ENCODE data around the gene CH25H. TPM values are rescaled to one million over a fixed set of nuclear protein-coding genes. Genes with fewer than 3 reads are reported as not detected.
"Not testable (repeated sequence)": the region's sequence is repeated elsewhere in the genome, so short reads cannot be mapped to it uniquely, and the experiment has no call there.

The CH25H gene
- 10 to 100 TPM in 1 of 5 donors, 1 to 10 TPM in 2, not detected in 2; 1.7 to 26.3 (median 5.7) TPM for total RNA-seq
- polyA plus RNA-seq = 1 to 10 TPM; 2.7 to 9.8 (median 5.0) TPM
- long read RNA-seq, donor 1 = 0 reads
- long read RNA-seq, donor 2 = 0 reads
- long read RNA-seq, donor 3 = 0 reads
- long read RNA-seq, donor 4 = 0 reads
- long read RNA-seq, donor 5, partial matches to known transcripts = 0 of 1 reads
- long read RNA-seq, donor 5, other reads (novel, unspliced or antisense) = 0 of 1 reads
- long read RNA-seq, donor 6, partial matches to known transcripts = 0 of 1 reads
- long read RNA-seq, donor 6, other reads (novel, unspliced or antisense) = 0 of 1 reads
- long read RNA-seq, donor 7 = 0 reads
- long read RNA-seq, donor 8 = 0 reads
- long read RNA-seq, donor 9, partial matches to known transcripts = 0 of 2 reads
- long read RNA-seq, donor 9, other reads (novel, unspliced or antisense) = 0 of 2 reads
- long read RNA-seq, donor 10 = 0 reads

DNA sequence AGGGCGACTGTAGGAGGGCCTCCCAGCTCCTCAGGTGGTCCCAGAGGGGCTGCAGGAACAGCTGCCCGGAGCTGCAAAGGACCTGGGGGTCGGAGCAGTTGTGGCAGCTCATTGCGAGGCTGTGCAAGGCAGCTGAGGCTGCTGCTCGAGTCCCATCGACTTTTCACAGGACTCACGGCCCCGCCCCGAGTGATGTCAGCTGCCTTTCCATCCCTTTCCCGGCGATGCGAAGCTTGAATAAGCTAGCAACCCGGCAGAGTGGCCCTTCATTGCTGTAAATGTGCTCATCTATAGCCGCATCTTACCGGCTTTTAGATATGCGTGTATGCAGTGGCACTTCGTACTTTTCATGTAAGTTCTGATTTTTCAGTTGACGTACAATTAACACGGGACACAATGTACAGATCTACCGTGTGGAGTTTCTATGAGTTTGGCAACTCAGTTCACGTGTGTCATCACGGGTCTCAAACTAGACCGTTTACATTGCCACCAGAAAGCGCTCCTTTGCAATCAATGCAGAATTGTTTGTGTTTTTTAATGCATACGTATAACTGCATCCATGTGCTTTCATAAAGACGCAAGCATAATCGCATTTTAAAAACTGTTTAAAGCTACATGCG lies at the start of gene CH25H:
TSS of gene CH25H (minus strand) at position 137 of the 620 bp plus-strand sequence. CDS start at position 112, 25 bp downstream.
- peak within 1 kb of the TSS; percentile 49 to 61 (median 52) for H3K4me3 ChIP-seq
- DNase-seq = peak; percentile 64 to 89
- H3K9me3 ChIP-seq = no peaks in the 10 kb centered on the region
- peaks cover 13 to 27% (median 22%) of the 10 kb centered on the region in 4 donors for H3K4me1 ChIP-seq
- H3K36me3 ChIP-seq = no peaks in the 10 kb centered on the region
- intact Hi-C loops (cut with DNase I; ENCODE audit: low total_unique reads) = loop anchor here (5.0 kb wide), 1 partner anchor 265 kb away; no protein-coding TSS in a partner anchor
- H3K27ac ChIP-seq = peak within 1 kb of the TSS; percentile 56 to 85 (median 81)
- WGBS, 5 donors = 0 to 2% (median 1%) methylated on average over 23 to 28 of the region's 28 CpGs
- peak; percentile 4 to 66 (median 65) for TF ChIP-seq POLR2AphosphoS5 (IDR thresholded peaks at IDR 0.05)
- TF ChIP-seq, protein P1, sequence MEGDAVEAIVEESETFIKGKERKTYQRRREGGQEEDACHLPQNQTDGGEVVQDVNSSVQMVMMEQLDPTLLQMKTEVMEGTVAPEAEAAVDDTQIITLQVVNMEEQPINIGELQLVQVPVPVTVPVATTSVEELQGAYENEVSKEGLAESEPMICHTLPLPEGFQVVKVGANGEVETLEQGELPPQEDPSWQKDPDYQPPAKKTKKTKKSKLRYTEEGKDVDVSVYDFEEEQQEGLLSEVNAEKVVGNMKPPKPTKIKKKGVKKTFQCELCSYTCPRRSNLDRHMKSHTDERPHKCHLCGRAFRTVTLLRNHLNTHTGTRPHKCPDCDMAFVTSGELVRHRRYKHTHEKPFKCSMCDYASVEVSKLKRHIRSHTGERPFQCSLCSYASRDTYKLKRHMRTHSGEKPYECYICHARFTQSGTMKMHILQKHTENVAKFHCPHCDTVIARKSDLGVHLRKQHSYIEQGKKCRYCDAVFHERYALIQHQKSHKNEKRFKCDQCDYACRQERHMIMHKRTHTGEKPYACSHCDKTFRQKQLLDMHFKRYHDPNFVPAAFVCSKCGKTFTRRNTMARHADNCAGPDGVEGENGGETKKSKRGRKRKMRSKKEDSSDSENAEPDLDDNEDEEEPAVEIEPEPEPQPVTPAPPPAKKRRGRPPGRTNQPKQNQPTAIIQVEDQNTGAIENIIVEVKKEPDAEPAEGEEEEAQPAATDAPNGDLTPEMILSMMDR (IDR thresholded peaks at IDR 0.05) = no peak
- no peak for TF ChIP-seq POLR2A (IDR thresholded peaks at IDR 0.05)
- peaks cover 0 to 71% (median 39%) of the 10 kb centered on the region in 3 donors for H3K27me3 ChIP-seq

DNA sequence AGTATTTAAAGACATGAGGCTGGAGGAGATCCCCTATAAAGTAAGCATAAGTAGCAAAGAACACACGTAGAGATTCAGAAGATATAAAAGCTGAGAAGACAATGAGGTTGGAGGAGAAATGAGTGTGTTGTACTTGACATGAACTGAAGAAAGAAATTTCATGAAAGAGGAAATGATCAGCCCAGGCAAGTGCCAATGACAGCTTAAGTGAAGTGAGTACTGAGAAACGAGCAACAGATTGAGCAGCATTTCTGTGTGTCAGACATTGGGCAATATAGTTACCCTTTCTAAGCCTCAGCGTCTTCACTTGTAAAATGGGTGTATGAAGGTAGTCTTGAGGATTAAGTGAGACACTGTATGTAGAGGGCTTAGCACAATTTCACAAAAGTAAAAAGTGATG lies 49.2 kb upstream of the CH25H start:
- Histone ChIP-seq H3K4me1 (peaks cover 5 to 15% (median 9%) of the 10 kb centered on the region in 4 donors), H3K27me3 (no peaks in the 10 kb centered on the region), H3K27ac (peak overlapping the region in 1 of 5 donors; percentile 28), H3K36me3 (no peaks in the 10 kb centered on the region), H3K9me3 (peaks cover 0 to 7% (median 3%) of the 10 kb centered on the region in 4 donors), H3K4me3 (no peak overlapping the region)
- TF ChIP-seq, protein P1 (IDR thresholded peaks at IDR 0.05) = no peak
- TF ChIP-seq POLR2AphosphoS5 (IDR thresholded peaks at IDR 0.05) = no peak
- no peak for TF ChIP-seq EP300 (IDR thresholded peaks at IDR 0.05)
- TF ChIP-seq POLR2A (IDR thresholded peaks at IDR 0.05) = no peak
- DNase-seq = no peak
- intact Hi-C loops (cut with DNase I; ENCODE audit: low total_unique reads) = loop anchor here (10.0 kb wide), 1 partner anchor 138 kb away; the partner anchor contains the start of gene IFIT1
- WGBS, 5 donors = 72 to 79% (median 74%) methylated on average over 3 of the region's 3 CpGs

GRCh38 chr10:89255793-89256192 lies 48.7 kb upstream of the CH25H start:
- Histone ChIP-seq H3K4me3 (no peak overlapping the region), H3K36me3 (no peaks in the 10 kb centered on the region), H3K4me1 (peaks cover 8 to 19% (median 13%) of the 10 kb centered on the region in 4 donors), H3K27ac (peak overlapping the region in 1 of 5 donors; percentile 28), H3K27me3 (no peaks in the 10 kb centered on the region), H3K9me3 (peaks cover 0 to 7% (median 3%) of the 10 kb centered on the region in 4 donors)
- TF ChIP-seq, protein P1 (IDR thresholded peaks at IDR 0.05) = no peak
- no peak for TF ChIP-seq POLR2AphosphoS5 (IDR thresholded peaks at IDR 0.05)
- no peak for TF ChIP-seq POLR2A (IDR thresholded peaks at IDR 0.05)
- TF ChIP-seq EP300 (IDR thresholded peaks at IDR 0.05) = no peak
- intact Hi-C loops (cut with DNase I; ENCODE audit: low total_unique reads) = loop anchor here (10.0 kb wide), 1 partner anchor 139 kb away; the partner anchor contains the start of gene IFIT1
- no peak for DNase-seq

DNA sequence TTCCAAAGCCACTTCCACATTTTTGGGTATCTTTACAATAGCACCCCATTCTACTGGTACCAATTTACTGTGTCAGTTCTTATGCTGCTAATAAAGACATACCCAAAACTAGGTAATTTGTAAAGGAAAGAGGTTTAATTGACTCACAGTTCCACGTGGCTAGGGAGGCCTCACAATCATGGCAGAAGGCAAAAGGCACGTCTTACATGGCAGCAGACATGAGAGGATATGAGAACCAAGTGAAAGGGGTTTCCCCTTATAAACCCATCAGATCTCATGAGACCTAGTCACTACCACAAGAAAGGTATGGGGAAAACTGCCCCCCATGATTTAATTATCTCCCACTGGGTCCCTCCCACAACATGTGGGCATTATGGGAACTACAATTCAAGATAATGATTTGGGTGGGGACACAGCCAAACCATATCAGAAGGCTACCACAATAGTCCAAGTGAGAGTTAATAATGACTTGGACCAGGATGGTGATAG lies 48.0 kb upstream of the CH25H start:
- not testable (repeated sequence) for H3K4me3 ChIP-seq, H3K9me3 ChIP-seq, H3K27me3 ChIP-seq, H3K27ac ChIP-seq, H3K36me3 ChIP-seq, DNase-seq
- H3K4me1 ChIP-seq = peaks cover 7 to 19% (median 14%) of the 10 kb centered on the region in 4 donors
- intact Hi-C loops (cut with DNase I; ENCODE audit: low total_unique reads) = loop anchor here (10.0 kb wide), 1 partner anchor 140 kb away; the partner anchor contains the start of gene IFIT1
- 63 to 79% (median 72%) methylated on average over 2 of the region's 2 CpGs for WGBS, 5 donors
